Measurements from ENCODE around the gene GORASP1.

DNA sequence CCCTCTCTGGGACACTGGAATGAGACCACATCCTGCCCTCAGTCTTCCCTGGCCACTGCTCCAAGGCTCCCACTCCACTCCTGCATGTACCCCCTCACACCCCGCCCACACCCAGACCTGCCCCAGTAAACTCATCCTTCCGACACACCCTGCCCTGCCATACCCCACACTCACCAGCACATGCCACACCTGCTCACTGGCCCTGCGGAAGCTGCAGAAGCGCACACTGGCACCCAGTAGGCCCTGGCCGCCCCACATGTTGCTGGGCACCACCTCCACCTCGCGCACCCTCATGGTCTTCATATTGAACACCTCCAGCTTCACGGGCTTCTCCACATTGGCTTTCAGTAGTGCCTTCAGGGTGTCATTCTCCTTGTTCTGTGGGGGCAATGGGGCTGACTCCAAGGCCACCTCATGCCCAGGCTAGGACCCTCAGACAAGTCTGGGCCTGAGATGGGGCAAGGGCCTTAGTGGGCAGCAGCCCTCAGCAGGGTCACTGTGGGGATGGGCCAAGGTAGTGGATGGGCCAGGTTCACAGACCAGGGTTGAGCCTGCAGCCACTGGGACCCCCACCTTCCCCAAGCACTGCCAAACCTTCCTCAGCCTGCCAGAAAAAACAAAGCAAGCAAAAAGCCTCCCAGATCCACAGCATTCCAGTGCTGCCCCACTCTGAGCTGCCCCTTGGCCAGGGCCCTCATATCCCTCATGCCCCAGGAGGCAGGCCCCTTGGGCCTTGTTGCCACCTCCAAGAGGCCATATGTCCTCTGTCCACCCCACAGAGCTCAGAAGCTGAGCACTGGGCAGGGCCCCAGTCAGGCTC lies 4.7 kb downstream of the GORASP1 start:
- TF ChIP-seq POLR2A (IDR thresholded peaks at IDR 0.05; ENCODE audit: low read length) = no peak
- no peak for TF ChIP-seq GATA1 (IDR thresholded peaks at IDR 0.05; ENCODE audit: low read depth, low read length)
